BLaER1 treated with 17β-estradiol and CSF1 and Interleukin-3, amounts not matched to agents 10 nM and 100 nM (cell line): ENCODE measurements around the gene MDM4.

Source experiments
- H3K27ac ChIP-seq, 11 experiments: shearing (Covaris generic); formaldehyde crosslinking; 2 replicates each; pipeline ENCODE4 v1.8.1; 2022
- H3K27me3 ChIP-seq, 11 experiments: shearing (Covaris generic); formaldehyde crosslinking; 2 replicates each; pipeline ENCODE4 v1.8.1; 2022
- H3K36me3 ChIP-seq, 11 experiments: shearing (Covaris generic); formaldehyde crosslinking; 2 replicates each; pipeline ENCODE4 v1.8.1; 2022
- H3K4me1 ChIP-seq, 10 experiments: shearing (Covaris generic); formaldehyde crosslinking; 2 replicates each; pipeline ENCODE4 v1.8.1; 2022
- H3K4me2 ChIP-seq, 11 experiments: shearing (Covaris generic); formaldehyde crosslinking; 2 replicates each; pipeline ENCODE4 v1.8.1; 2022
- H3K4me3 ChIP-seq, 10 experiments: shearing (Covaris generic); formaldehyde crosslinking; 2 replicates each; pipeline ENCODE4 v1.8.1; 2022
- H3K9ac ChIP-seq, 11 experiments: shearing (Covaris generic); formaldehyde crosslinking; 2 replicates each; pipeline ENCODE4 v1.8.1; 2022
- H3K9me3 ChIP-seq, 11 experiments: shearing (Covaris generic); formaldehyde crosslinking; replicated peaks in 1 of 11; 2 replicates each; pipeline ENCODE4 v1.8.1; 2022
- H4K20me1 ChIP-seq, 11 experiments: shearing (Covaris generic); formaldehyde crosslinking; 2 replicates each; pipeline ENCODE4 v1.8.1; 2022
- Cebpa-rat ChIP-seq, 11 experiments: shearing (Covaris generic); IDR thresholded peaks; 2 replicates each; pipeline ENCODE4 v1.8.1; 2022

Gene MDM4

GRCh38 chr1:204516180-204516879 is at the start of gene MDM4:
MDM4 (plus strand) TSS chr1:204516406; CDS start chr1:204525519, 9,113 bp downstream.
- TF ChIP-seq Cebpa-rat (IDR thresholded peaks at IDR 0.05): peak; percentile 45 to 97 (median 88); a peak in 20 of 22 replicates

GRCh38 chr1:204466416-204467405 is 49.5 kb upstream of the MDM4 start:
- Histone ChIP-seq H3K9ac (peak overlapping the region; percentile 69 to 80 (median 76); a peak in 21 of 22 replicates), H3K36me3 (peaks cover 16 to 68% (median 36%) of the 10 kb centered on the region in 11 experiments), H3K27me3 (no peaks in the 10 kb centered on the region), H3K9me3 (peaks cover 0 to 1% (median 0%) of the 10 kb centered on the region in 11 experiments; a peak in 2 of 22 replicates), H3K27ac (peak overlapping the region; percentile 84 to 95 (median 92)), H4K20me1 (peaks cover 0 to 37% (median 0%) of the 10 kb centered on the region in 11 experiments; a peak in 5 of 22 replicates), H3K4me2 (peak overlapping the region; percentile 78 to 99 (median 93)), H3K4me1 (peaks cover 79 to 90% (median 87%) of the 10 kb centered on the region in 10 experiments), H3K4me3 (peak overlapping the region in 8 of 10 experiments; percentile 14 to 51 (median 30); a peak in 9 of 20 replicates)
- no peak for TF ChIP-seq Cebpa-rat (IDR thresholded peaks at IDR 0.05)

More at GRCh38 chr1:204516180-204516879, at the start of gene MDM4:
- Histone ChIP-seq H3K27me3 (no peaks in the 10 kb centered on the region), H3K36me3 (peaks cover 13 to 26% (median 24%) of the 10 kb centered on the region in 11 experiments), H3K4me1 (peaks cover 82 to 87% (median 84%) of the 10 kb centered on the region in 10 experiments), H3K9me3 (peaks cover 0 to 25% (median 3%) of the 10 kb centered on the region in 11 experiments; a peak in 7 of 22 replicates), H3K4me2 (peak within 1 kb of the TSS; percentile 83 to 96 (median 95)), H3K9ac (peak within 1 kb of the TSS; percentile 94 to 100 (median 97)), H4K20me1 (peaks cover 0 to 11% (median 5%) of the 10 kb centered on the region in 11 experiments; a peak in 13 of 22 replicates), H3K4me3 (peak within 1 kb of the TSS; percentile 63 to 87 (median 75)), H3K27ac (peak within 1 kb of the TSS; percentile 97 to 100 (median 99))

- peaks cover 66 to 81% (median 75%) of the 10 kb centered on the region in 10 experiments for H3K4me1 ChIP-seq
- TF ChIP-seq Cebpa-rat (IDR thresholded peaks at IDR 0.05): no peak
- H3K4me2 ChIP-seq: peak overlapping the region; percentile 2 to 99 (median 93); a peak in 19 of 22 replicates
- peaks cover 0 to 28% (median 0%) of the 10 kb centered on the region in 11 experiments; a peak in 5 of 22 replicates for H4K20me1 ChIP-seq
- H3K27me3 ChIP-seq: no peaks in the 10 kb centered on the region
- no peak overlapping the region for H3K4me3 ChIP-seq
- H3K9ac ChIP-seq: peak overlapping the region in 1 of 11 experiments; percentile 5; a peak in 1 of 22 replicates
- peak overlapping the region in 2 of 11 experiments; percentile 35 to 93; a peak in 4 of 22 replicates for H3K27ac ChIP-seq
- H3K36me3 ChIP-seq: peaks cover 16 to 70% (median 38%) of the 10 kb centered on the region in 11 experiments
- H3K9me3 ChIP-seq: peaks cover 0 to 4% (median 0%) of the 10 kb centered on the region in 11 experiments; a peak in 2 of 22 replicates
Measured at GRCh38 chr1:204468206-204468605, 48.0 kb upstream of the MDM4 start.

- Histone ChIP-seq H3K4me1 (peaks cover 66 to 81% (median 75%) of the 10 kb centered on the region in 10 experiments), H3K4me2 (peak overlapping the region; percentile 22 to 99 (median 93); a peak in 20 of 22 replicates), H4K20me1 (peaks cover 0 to 32% (median 0%) of the 10 kb centered on the region in 11 experiments; a peak in 6 of 22 replicates), H3K4me3 (no peak overlapping the region), H3K36me3 (peaks cover 16 to 69% (median 36%) of the 10 kb centered on the region in 11 experiments), H3K9ac (peak overlapping the region in 3 of 11 experiments; percentile 1 to 27 (median 5); a peak in 2 of 22 replicates), H3K27me3 (no peaks in the 10 kb centered on the region), H3K9me3 (peaks cover 0 to 4% (median 0%) of the 10 kb centered on the region in 11 experiments; a peak in 2 of 22 replicates), H3K27ac (peak overlapping the region in 6 of 11 experiments; percentile 5 to 93 (median 32); a peak in 6 of 22 replicates)
- no peak for TF ChIP-seq Cebpa-rat (IDR thresholded peaks at IDR 0.05)
Measured at GRCh38 chr1:204468766-204469302, 47.4 kb upstream of the MDM4 start.

GRCh38 chr1:204469304-204469703 is 46.9 kb upstream of the MDM4 start:
- peak overlapping the region in 6 of 11 experiments; percentile 5 to 93 (median 27); a peak in 6 of 22 replicates for H3K27ac ChIP-seq
- H3K27me3 ChIP-seq: no peaks in the 10 kb centered on the region
- H3K9me3 ChIP-seq: peaks cover 0 to 4% (median 0%) of the 10 kb centered on the region in 11 experiments; a peak in 2 of 22 replicates
- H3K36me3 ChIP-seq: peaks cover 15 to 69% (median 32%) of the 10 kb centered on the region in 11 experiments
- peak overlapping the region in 4 of 11 experiments; percentile 1 to 27 (median 10); a peak in 2 of 22 replicates for H3K9ac ChIP-seq
- TF ChIP-seq Cebpa-rat (IDR thresholded peaks at IDR 0.05): no peak
- H4K20me1 ChIP-seq: peaks cover 0 to 35% (median 0%) of the 10 kb centered on the region in 11 experiments; a peak in 6 of 22 replicates
- H3K4me2 ChIP-seq: peak overlapping the region; percentile 22 to 99 (median 93); a peak in 21 of 22 replicates
- H3K4me1 ChIP-seq: peaks cover 66 to 81% (median 74%) of the 10 kb centered on the region in 10 experiments
- no peak overlapping the region for H3K4me3 ChIP-seq

GRCh38 chr1:204471687-204472086 is 44.5 kb upstream of the MDM4 start:
- H3K9ac ChIP-seq: no peak overlapping the region
- peaks cover 15 to 70% (median 32%) of the 10 kb centered on the region in 11 experiments for H3K36me3 ChIP-seq
- H3K27me3 ChIP-seq: no peaks in the 10 kb centered on the region
- TF ChIP-seq Cebpa-rat (IDR thresholded peaks at IDR 0.05): no peak
- H3K4me1 ChIP-seq: peaks cover 66 to 81% (median 74%) of the 10 kb centered on the region in 10 experiments
- H4K20me1 ChIP-seq: peaks cover 0 to 45% (median 0%) of the 10 kb centered on the region in 11 experiments; a peak in 7 of 22 replicates
- no peak overlapping the region for H3K4me2 ChIP-seq
- no peak overlapping the region for H3K4me3 ChIP-seq
- peaks cover 0 to 4% (median 0%) of the 10 kb centered on the region in 11 experiments; a peak in 2 of 22 replicates for H3K9me3 ChIP-seq
- H3K27ac ChIP-seq: no peak overlapping the region

GRCh38 chr1:204472660-204473059 is 43.5 kb upstream of the MDM4 start:
- TF ChIP-seq Cebpa-rat (IDR thresholded peaks at IDR 0.05): no peak

More at GRCh38 chr1:204472660-204473059, 43.5 kb upstream of the MDM4 start:
- H3K9ac ChIP-seq: no peak overlapping the region
- no peaks in the 10 kb centered on the region for H3K27me3 ChIP-seq
- H3K4me2 ChIP-seq: 0 out of 22 replicates have a peak overlapping the region, but pooled peaks of 3 of the 11 experiments have one; percentile 12 to 91 (median 15)
- peaks cover 0 to 4% (median 0%) of the 10 kb centered on the region in 11 experiments; a peak in 2 of 22 replicates for H3K9me3 ChIP-seq
- 0 out of 22 replicates have a peak overlapping the region, but pooled peaks of 1 of the 11 experiments have one; percentile 3 for H3K27ac ChIP-seq
- H3K4me3 ChIP-seq: no peak overlapping the region
- H3K36me3 ChIP-seq: peaks cover 15 to 69% (median 31%) of the 10 kb centered on the region in 11 experiments
- H3K4me1 ChIP-seq: peaks cover 67 to 81% (median 74%) of the 10 kb centered on the region in 10 experiments
- H4K20me1 ChIP-seq: peaks cover 0 to 41% (median 0%) of the 10 kb centered on the region in 11 experiments; a peak in 6 of 22 replicates
